H1 (cell line): ENCODE data around the gene RBM18. TPM values are rescaled to one million over a fixed set of nuclear protein-coding genes. Genes with fewer than 3 reads are reported as not detected.
A peak's percentile ranks its signal among the peaks of the same experiment; 100 is the strongest.

Experiments used
- CTCF ChIA-PET: fragments of 300-600 bp; sonication (Branson Sonifier 250); formaldehyde crosslinking; loops from one replicate; lab custom pipeline; 2021; ENCODE audit not compliant: partially characterized antibody; lab: Charles Lee
- POLR2A ChIA-PET: fragments of 300-600 bp; sonication (Branson Sonifier 250); formaldehyde crosslinking; loops from one replicate; lab custom pipeline; 2021; ENCODE audit warnings: inconsistent platforms; ENCODE audit not compliant: partially characterized antibody; lab: Charles Lee
- DNase-seq, 2 experiments: peaks; one replicate each; pipeline versions ENCODE4 v3.0.0 to v3.0.0-alpha.2; 2010 to 2022; ENCODE audit warnings: low spot score in 2 of 2, low read depth in 1 of 2, mixed read lengths in 1 of 2
- FAIRE-seq: peaks from 2 replicates; lab custom pipeline; 2011; peaks lifted over from hg19 to GRCh38; lab: Jason Lieb, UNC
- H2AFZ ChIP-seq: 2 replicates; pipeline ENCODE4 v1.8.1; 2012; ENCODE audit warnings: low read length, inconsistent platforms
- H2AK5ac ChIP-seq: 2 replicates; pipeline ENCODE4 v1.6.1; 2013; ENCODE audit warnings: low read depth, low read length
- H2BK120ac ChIP-seq: replicated peaks from 2 replicates; pipeline ENCODE3; 2013; ENCODE audit warnings: low read depth, low read length, inconsistent platforms
- H2BK12ac ChIP-seq: 2 replicates; pipeline ENCODE4 v1.6.1; 2013; ENCODE audit warnings: low read depth, low read length
- H2BK15ac ChIP-seq: 2 replicates; pipeline ENCODE4 v1.6.1; 2013; ENCODE audit warnings: low read length
- H2BK20ac ChIP-seq: 2 replicates; pipeline ENCODE4 v1.6.1; 2013; ENCODE audit warnings: low read length
- H2BK5ac ChIP-seq: 2 replicates; pipeline ENCODE4 v1.6.1; 2013; ENCODE audit warnings: low read depth, low read length
- H3K14ac ChIP-seq: 2 replicates; pipeline ENCODE4 v1.6.1; 2013; ENCODE audit warnings: inconsistent platforms; ENCODE audit not compliant: insufficient read length
- H3K18ac ChIP-seq: 2 replicates; pipeline ENCODE4 v1.6.1; 2013; ENCODE audit warnings: low read length; ENCODE audit errors: extremely low read depth
- H3K23ac ChIP-seq: 2 replicates; pipeline ENCODE4 v1.6.1; 2013; ENCODE audit warnings: inconsistent platforms; ENCODE audit not compliant: insufficient read length
- H3K23me2 ChIP-seq: 2 replicates; pipeline ENCODE4 v1.6.1; 2013; ENCODE audit warnings: low read depth, low read length
- H3K27ac ChIP-seq: 2 replicates; pipeline ENCODE4 v1.6.1; 2011; ENCODE audit warnings: low read depth, low read length, inconsistent platforms
- H3K27me3 ChIP-seq, 4 experiments: replicated peaks in 1 of 4; 1 replicate in 1 of 4; 2 replicates in 3 of 4; pipeline versions ENCODE4 v1.6.1 to v1.8.1; 2011 to 2013; ENCODE audit warnings: low read length in 3 of 4, mild to moderate bottlenecking in 3 of 4, inconsistent platforms in 2 of 4, mixed read lengths in 2 of 4, moderate library complexity in 1 of 4; ENCODE audit not compliant: control insufficient read depth in 3 of 4, insufficient read depth in 3 of 4; ENCODE audit errors: extremely low read depth in 1 of 4
- H3K36me3 ChIP-seq, 4 experiments: 2 replicates each; pipeline versions ENCODE4 v1.6.1 to v1.8.1; 2011 to 2013; ENCODE audit warnings: mild to moderate bottlenecking in 4 of 4, low read length in 3 of 4, moderate library complexity in 2 of 4, control low read depth in 1 of 4, inconsistent platforms in 1 of 4; ENCODE audit not compliant: insufficient read depth in 4 of 4, control insufficient read depth in 2 of 4
- H3K4ac ChIP-seq: replicated peaks from 2 replicates; pipeline ENCODE3; 2013; ENCODE audit warnings: low read length, low read depth, mixed read lengths, inconsistent platforms; ENCODE audit not compliant: insufficient read length
- H3K4me1 ChIP-seq, 4 experiments: replicated peaks in 1 of 4; 1 replicate in 1 of 4; 2 replicates in 3 of 4; pipeline versions ENCODE4 v1.6.1 to v1.8.1; 2011 to 2013; ENCODE audit warnings: low read length in 3 of 4, inconsistent platforms in 2 of 4, mixed read lengths in 1 of 4; ENCODE audit not compliant: insufficient read depth in 4 of 4, control insufficient read depth in 3 of 4
- H3K4me2 ChIP-seq, 2 experiments: 2 replicates each; pipeline versions ENCODE4 v1.6.1 to v1.8.1; 2011 to 2013; ENCODE audit warnings: low read depth in 2 of 2, low read length in 2 of 2, control low read depth in 1 of 2, inconsistent platforms in 1 of 2, mild to moderate bottlenecking in 1 of 2; ENCODE audit not compliant: insufficient read depth in 1 of 2
- H3K4me3 ChIP-seq, 4 experiments: fragments of 200-600, 300-600 bp in 1 of 4; sonication (generic), shearing (Covaris generic), sonication (Bioruptor Twin) in 1 of 4; 2 replicates each; pipeline versions ENCODE4 v1.5.1 to v1.8.1; 2011 to 2016; ENCODE audit warnings: low read length in 4 of 4, low read depth in 3 of 4, control low read depth in 2 of 4, inconsistent platforms in 2 of 4, mild to moderate bottlenecking in 2 of 4, mixed read lengths in 1 of 4, moderate library complexity in 1 of 4; ENCODE audit not compliant: insufficient read depth in 2 of 4; ENCODE audit errors: extremely low read depth in 1 of 4
- H3K56ac ChIP-seq: replicated peaks from 2 replicates; pipeline ENCODE3; 2013; ENCODE audit warnings: low read depth, mild to moderate bottlenecking, mixed read lengths, low read length, inconsistent platforms; ENCODE audit not compliant: insufficient read length
- H3K79me1 ChIP-seq: 2 replicates; pipeline ENCODE4 v1.6.1; 2013; ENCODE audit warnings: low read depth, low read length, control low read depth
- H3K79me2 ChIP-seq, 2 experiments: 2 replicates each; pipeline versions ENCODE4 v1.6.1 to v1.8.1; 2012 to 2013; ENCODE audit warnings: low read length in 2 of 2, mild to moderate bottlenecking in 2 of 2, inconsistent platforms in 1 of 2; ENCODE audit not compliant: insufficient read depth in 2 of 2, control insufficient read depth in 1 of 2
- H3K9ac ChIP-seq, 4 experiments: replicated peaks in 1 of 4; 1 replicate in 1 of 4; 2 replicates in 3 of 4; pipeline versions ENCODE4 v1.6.1 to v1.8.1; 2011 to 2013; ENCODE audit warnings: low read depth in 3 of 4, low read length in 3 of 4, control low read depth in 2 of 4, mild to moderate bottlenecking in 2 of 4, moderate library complexity in 2 of 4, inconsistent platforms in 1 of 4; ENCODE audit errors: extremely low read depth in 1 of 4
- H3K9me3 ChIP-seq, 2 experiments: 2 replicates each; pipeline versions ENCODE4 v1.6.1 to v1.8.1; 2012 to 2013; ENCODE audit warnings: mild to moderate bottlenecking in 2 of 2, moderate library complexity in 2 of 2, control low read depth in 1 of 2, inconsistent platforms in 1 of 2, low read depth in 1 of 2, low read length in 1 of 2, mixed read lengths in 1 of 2; ENCODE audit not compliant: insufficient read depth in 2 of 2
- H4K20me1 ChIP-seq, 2 experiments: replicated peaks in 1 of 2; 2 replicates each; pipeline versions ENCODE3 to v1.8.1; 2011 to 2013; ENCODE audit warnings: inconsistent platforms in 2 of 2, low read length in 2 of 2, mild to moderate bottlenecking in 1 of 2; ENCODE audit not compliant: insufficient read depth in 2 of 2, control insufficient read depth in 1 of 2
- H4K5ac ChIP-seq: 2 replicates; pipeline ENCODE4 v1.6.1; 2013; ENCODE audit warnings: low read length, low read depth, mixed read lengths, inconsistent platforms; ENCODE audit not compliant: insufficient read length
- H4K8ac ChIP-seq: 2 replicates; pipeline ENCODE4 v1.8.0; 2013; ENCODE audit warnings: mild to moderate bottlenecking, moderate library complexity, low read length, inconsistent platforms; ENCODE audit not compliant: insufficient read depth; ENCODE audit errors: extremely low read depth
- H4K91ac ChIP-seq: replicated peaks from 2 replicates; pipeline ENCODE3; 2013; ENCODE audit warnings: low read length, mixed read lengths, inconsistent platforms; ENCODE audit not compliant: insufficient read length
- CREB1 ChIP-seq: IDR thresholded peaks from 2 replicates; pipeline ENCODE4 v1.6.1; 2012; ENCODE audit warnings: inconsistent platforms
- EZH2 ChIP-seq: fragments of 200-600 bp; sonication (generic); IDR thresholded peaks from 2 replicates; pipeline ENCODE4 v1.7.1; 2012; ENCODE audit warnings: low read depth, mild to moderate bottlenecking, moderate library complexity, low read length, inconsistent platforms; ENCODE audit not compliant: severe bottlenecking
- GABPA ChIP-seq: IDR thresholded peaks from 2 replicates; pipeline ENCODE4 v1.6.1; 2011; ENCODE audit warnings: mild to moderate bottlenecking, low read length, moderate library complexity, borderline replicate concordance; ENCODE audit not compliant: insufficient read depth
- KDM1A ChIP-seq: fragments of 200-600, 300-600 bp; sonication (generic); IDR thresholded peaks from 2 replicates; pipeline ENCODE4 v1.7.1; 2016; ENCODE audit warnings: mild to moderate bottlenecking, low read length, borderline replicate concordance
- WGBS, 2 experiments: shearing (Covaris generic) in 1 of 2; methylation state at CpG; one replicate each; pipeline versions ENCODE4 v1.1.6 to v1.1.7; 2013 to 2015; ENCODE audit warnings: low lambda C conversion rate in 2 of 2, mixed read lengths in 2 of 2, inconsistent platforms in 1 of 2, low coverage in 1 of 2, missing lambda C conversion rate in 1 of 2; ENCODE audit not compliant: insufficient replicate concordance in 2 of 2, insufficient coverage in 1 of 2, insufficient read length in 1 of 2; ENCODE audit errors: extremely low coverage in 1 of 2, missing lambda C conversion rate in 1 of 2; 5-methylcytosine and 5-hydroxymethylcytosine counted together
- polyA plus RNA-seq, 7 experiments: library from polyadenylated mRNA; depleted of rRNA in 3 of 7; stranded (reverse) in 5 of 7; unstranded in 2 of 7; fragments of >200 nt in 5 of 7; fragments of 200-250 nt in 2 of 7; gene quantifications; 1 replicate in 5 of 7; 2 replicates in 1 of 7; 4 replicates in 1 of 7; pipeline versions ENCODE4 v1.2.1 to v1.2.3, GENCODE V29; 2011 to 2013; ENCODE audit warnings: missing spikeins in 2 of 7, mixed read lengths in 2 of 7
- total RNA-seq: library from RNA; stranded (reverse); fragmentation: NEBNext Ultra II Directional; extraction: Animal tissue kit (Norgen Biotek cat#: 25700); gene quantifications from 2 replicates; pipeline ENCODE4 v1.2.1, GENCODE V29; 2021
- TF ChIP-seq, protein P1 (sequence below), 3 experiments: IDR thresholded peaks; 1 replicate in 2 of 3; 2 replicates in 1 of 3; pipeline versions ENCODE4 v1.5.1 to v1.6.1; 2011; ENCODE audit warnings: low read length in 3 of 3, mild to moderate bottlenecking in 3 of 3, inconsistent platforms in 2 of 3, low read depth in 1 of 3, moderate library complexity in 1 of 3; ENCODE audit not compliant: insufficient read depth in 1 of 3; ENCODE audit errors: control extremely low read depth in 1 of 3
- TF ChIP-seq, protein P2 (sequence below): IDR thresholded peaks from 2 replicates; pipeline ENCODE4 v1.6.1; 2012; ENCODE audit warnings: inconsistent platforms
- TF ChIP-seq, protein P3 (sequence below): IDR thresholded peaks from 2 replicates; pipeline ENCODE4 v1.6.1; 2012; ENCODE audit warnings: inconsistent platforms

Gene RBM18
- total and polyA plus RNA-seq, 2 of the 8 experiments (the other 6 are each of a cell fraction or from before 2014, with no cell fraction given), result 5.9 to 14.3 TPM

DNA sequence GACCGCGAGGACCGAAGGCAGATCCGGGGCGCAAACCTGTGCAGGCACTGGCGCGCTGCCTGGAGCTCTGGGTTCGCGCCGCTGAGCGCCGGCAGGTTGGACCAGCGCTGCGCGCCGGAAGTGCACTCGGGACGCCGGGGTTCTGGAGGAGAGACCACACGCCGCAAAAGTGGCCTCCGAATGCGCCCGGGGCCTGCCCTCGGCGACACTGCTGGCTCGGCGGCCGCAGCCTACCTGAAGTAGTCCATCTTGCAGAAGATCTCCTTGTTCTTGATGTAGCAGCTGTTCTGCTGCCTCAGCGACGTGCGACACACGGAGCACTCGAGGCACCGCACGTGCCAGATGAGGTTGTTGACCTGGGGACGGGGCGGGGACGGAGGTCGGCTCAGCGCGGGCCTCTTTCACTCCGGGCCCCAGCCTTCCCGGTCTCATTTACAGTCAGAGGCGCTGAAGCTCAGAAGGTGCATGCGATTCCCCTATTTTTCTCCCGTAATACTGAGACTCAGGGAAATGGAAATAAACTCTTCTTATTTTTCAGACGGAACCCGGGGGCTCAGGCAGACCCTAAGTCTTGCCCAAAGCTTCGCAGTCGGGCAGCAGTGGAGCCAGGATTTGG is 38.4 kb downstream of the RBM18 start:
- Histone ChIP-seq H3K4ac (no peak overlapping the region), H2AFZ (peak overlapping the region; percentile 7; the same call in 1 of the 2 replicates), H4K8ac (peak overlapping the region; percentile 66), H2BK120ac (no peak overlapping the region), H4K5ac (no peak overlapping the region), H3K23ac (no peak overlapping the region), H3K4me1 (peaks cover 0 to 41% (median 21%) of the 10 kb centered on the region in 4 experiments; a peak in 6 of 7 replicates), H2BK20ac (no peak overlapping the region), H3K36me3 (peaks cover 0 to 4% (median 0%) of the 10 kb centered on the region in 4 experiments; a peak in 1 of 8 replicates), H3K79me1 (no peaks in the 10 kb centered on the region), H3K18ac (no peak overlapping the region; the same call in 1 of the 2 replicates), H2BK12ac (peak overlapping the region; percentile 87; the same call in 1 of the 2 replicates), H3K9me3 (no peaks in the 10 kb centered on the region), H2AK5ac (no peak overlapping the region), H3K27me3 (peaks cover 88 to 100% (median 99%) of the 10 kb centered on the region in 4 experiments), H3K23me2 (peaks cover 7% of the 10 kb centered on the region; the same call in 1 of the 2 replicates), H3K9ac (no peak overlapping the region), H3K27ac (no peak overlapping the region), H2BK15ac (no peak overlapping the region; the same call in 1 of the 2 replicates), H3K56ac (no peak overlapping the region), H3K4me3 (peak overlapping the region in 3 of 4 experiments; percentile 15 to 48 (median 17); a peak in 4 of 8 replicates), H3K4me2 (peak overlapping the region; percentile 57 to 73), H3K79me2 (no peaks in the 10 kb centered on the region), H4K20me1 (peaks cover 11 to 34% of the 10 kb centered on the region in 2 experiments), H2BK5ac (no peak overlapping the region), H4K91ac (no peak overlapping the region), H3K14ac (no peak overlapping the region)
- ChIA-PET CTCF (interaction anchor here (0.7 to 1.7 kb wide), 8 partner anchors 9 to 125 kb away, joined by 3 to 10 read pairs (median 3); no protein-coding TSS in a partner anchor), POLR2A (interaction anchor here (0.8 to 2.7 kb wide), 5 partner anchors 10 to 100 kb away, joined by 5 to 26 read pairs (median 6); partner anchors contain the start of genes MRRF and RBM18)
- peak in 1 of 2 experiments; percentile 72 for DNase-seq
- WGBS, 2 experiments, result 4% methylated on average over 46 of the region's 51 CpGs; no CpG with 5 or more reads in 1 of the 2 experiments
- no peak for FAIRE-seq
- TF ChIP-seq, protein P1, sequence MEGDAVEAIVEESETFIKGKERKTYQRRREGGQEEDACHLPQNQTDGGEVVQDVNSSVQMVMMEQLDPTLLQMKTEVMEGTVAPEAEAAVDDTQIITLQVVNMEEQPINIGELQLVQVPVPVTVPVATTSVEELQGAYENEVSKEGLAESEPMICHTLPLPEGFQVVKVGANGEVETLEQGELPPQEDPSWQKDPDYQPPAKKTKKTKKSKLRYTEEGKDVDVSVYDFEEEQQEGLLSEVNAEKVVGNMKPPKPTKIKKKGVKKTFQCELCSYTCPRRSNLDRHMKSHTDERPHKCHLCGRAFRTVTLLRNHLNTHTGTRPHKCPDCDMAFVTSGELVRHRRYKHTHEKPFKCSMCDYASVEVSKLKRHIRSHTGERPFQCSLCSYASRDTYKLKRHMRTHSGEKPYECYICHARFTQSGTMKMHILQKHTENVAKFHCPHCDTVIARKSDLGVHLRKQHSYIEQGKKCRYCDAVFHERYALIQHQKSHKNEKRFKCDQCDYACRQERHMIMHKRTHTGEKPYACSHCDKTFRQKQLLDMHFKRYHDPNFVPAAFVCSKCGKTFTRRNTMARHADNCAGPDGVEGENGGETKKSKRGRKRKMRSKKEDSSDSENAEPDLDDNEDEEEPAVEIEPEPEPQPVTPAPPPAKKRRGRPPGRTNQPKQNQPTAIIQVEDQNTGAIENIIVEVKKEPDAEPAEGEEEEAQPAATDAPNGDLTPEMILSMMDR (IDR thresholded peaks at IDR 0.05; ENCODE audit: control extremely low read depth in 1 of 3, insufficient read depth in 1 of 3, low read depth in 1 of 3, low read length in 3 of 3), result 0 out of 4 replicates have a peak, but pooled peaks of 1 of the 3 experiments have one; percentile 4
- TF ChIP-seq, protein P2, sequence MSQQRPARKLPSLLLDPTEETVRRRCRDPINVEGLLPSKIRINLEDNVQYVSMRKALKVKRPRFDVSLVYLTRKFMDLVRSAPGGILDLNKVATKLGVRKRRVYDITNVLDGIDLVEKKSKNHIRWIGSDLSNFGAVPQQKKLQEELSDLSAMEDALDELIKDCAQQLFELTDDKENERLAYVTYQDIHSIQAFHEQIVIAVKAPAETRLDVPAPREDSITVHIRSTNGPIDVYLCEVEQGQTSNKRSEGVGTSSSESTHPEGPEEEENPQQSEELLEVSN, result peak; percentile 94
- no peak for TF ChIP-seq CREB1
- TF ChIP-seq KDM1A, result no peak
- TF ChIP-seq, protein P3, sequence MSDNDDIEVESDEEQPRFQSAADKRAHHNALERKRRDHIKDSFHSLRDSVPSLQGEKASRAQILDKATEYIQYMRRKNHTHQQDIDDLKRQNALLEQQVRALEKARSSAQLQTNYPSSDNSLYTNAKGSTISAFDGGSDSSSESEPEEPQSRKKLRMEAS, result peak; percentile 98
- peak; percentile 99 for TF ChIP-seq EZH2
- 0 out of 2 replicates have a peak, but pooled peaks have one; percentile 13 for TF ChIP-seq GABPA
